Glutamatergic neuron (in vitro differentiated cells): ENCODE measurements around the gene STT3B. TPM values are rescaled to one million over a fixed set of nuclear protein-coding genes. Genes with fewer than 3 reads are reported as not detected.

ENCODE experiments used
- DNase-seq: peaks from one replicate; pipeline ENCODE4 v3.0.0; 2022
- H3K27ac Mint-ChIP-seq: one replicate; pipeline ENCODE4 v1.8.0; 2020; ENCODE audit warnings: mild to moderate bottlenecking, mixed read lengths, inconsistent platforms; ENCODE audit not compliant: unreplicated experiment
- H3K27me3 Mint-ChIP-seq: one replicate; pipeline ENCODE4 v1.8.0; 2020; ENCODE audit warnings: mild to moderate bottlenecking, moderate library complexity, mixed read lengths, inconsistent platforms; ENCODE audit not compliant: unreplicated experiment
- H3K36me3 Mint-ChIP-seq: one replicate; pipeline ENCODE4 v1.8.0; 2020; ENCODE audit warnings: mild to moderate bottlenecking, mixed read lengths, inconsistent platforms; ENCODE audit not compliant: unreplicated experiment
- H3K4me1 Mint-ChIP-seq: one replicate; pipeline ENCODE4 v1.8.0; 2020; ENCODE audit warnings: mild to moderate bottlenecking, low read depth, mixed read lengths, inconsistent platforms; ENCODE audit not compliant: unreplicated experiment
- H3K4me3 Mint-ChIP-seq: one replicate; pipeline ENCODE4 v1.8.0; 2020; ENCODE audit warnings: mild to moderate bottlenecking, mixed read lengths, inconsistent platforms; ENCODE audit not compliant: unreplicated experiment
- H3K9me3 Mint-ChIP-seq: one replicate; pipeline ENCODE4 v1.8.0; 2020; ENCODE audit warnings: mild to moderate bottlenecking, moderate library complexity, mixed read lengths, inconsistent platforms; ENCODE audit not compliant: unreplicated experiment
- total RNA-seq: library from RNA; stranded (reverse); fragmentation: NEBNext Ultra II Directional; extraction: Animal tissue kit (Norgen Biotek cat#: 25700); gene quantifications from one replicate; pipeline ENCODE4 v1.2.1, GENCODE V29; 2021; ENCODE audit not compliant: unreplicated experiment
- TF ChIP-seq, protein P1 (sequence below): fragments of 200-600 bp; sonication (generic); IDR thresholded peaks from one replicate; pipeline ENCODE4 v1.5.0; 2021; ENCODE audit not compliant: partially characterized antibody, unreplicated experiment

The STT3B gene
- total RNA-seq, 1 donor from 2014 or later, result 65.1 TPM

DNA sequence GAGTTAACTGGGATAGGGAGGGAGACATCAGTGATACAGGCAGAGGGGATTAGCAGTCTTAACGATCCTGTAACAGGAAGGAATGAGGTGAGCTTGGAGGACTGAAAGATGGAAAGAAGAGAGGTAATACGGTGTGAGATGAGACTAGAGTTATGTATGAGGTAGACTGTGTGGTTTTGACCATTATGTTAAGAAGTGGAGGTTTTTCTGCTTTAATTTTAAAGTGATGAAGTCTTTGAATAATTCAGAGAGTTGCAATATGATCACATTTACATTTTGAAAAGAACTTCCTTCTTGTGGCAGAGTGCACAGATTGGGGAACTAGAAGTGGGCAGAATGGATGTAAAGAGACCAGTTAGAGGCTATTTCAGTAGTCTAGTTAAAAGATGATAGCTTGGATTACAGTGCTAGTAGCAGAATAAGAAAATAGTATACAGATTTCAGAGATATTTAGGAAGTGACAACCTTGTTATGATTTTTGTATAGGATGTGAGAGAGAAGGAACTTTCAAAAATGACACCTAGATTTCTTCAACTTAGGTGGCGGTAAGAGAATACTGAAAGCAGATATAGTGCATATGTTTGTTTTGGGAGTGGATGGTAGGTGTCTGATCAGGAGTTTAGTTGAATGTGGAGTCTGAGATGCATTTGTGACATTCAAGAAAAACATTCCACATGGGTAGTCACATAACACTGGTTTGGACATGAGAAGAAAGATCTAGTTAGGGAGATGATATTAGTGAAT lies 40.5 kb downstream of the STT3B start:
- no peak for DNase-seq
- Mint-ChIP-seq H3K36me3 (no peaks in the 10 kb centered on the region), H3K9me3 (no peaks in the 10 kb centered on the region), H3K27ac (no peak overlapping the region), H3K27me3 (peaks cover 1% of the 10 kb centered on the region), H3K4me3 (no peak overlapping the region), H3K4me1 (peaks cover 8% of the 10 kb centered on the region)
- TF ChIP-seq, protein P1, sequence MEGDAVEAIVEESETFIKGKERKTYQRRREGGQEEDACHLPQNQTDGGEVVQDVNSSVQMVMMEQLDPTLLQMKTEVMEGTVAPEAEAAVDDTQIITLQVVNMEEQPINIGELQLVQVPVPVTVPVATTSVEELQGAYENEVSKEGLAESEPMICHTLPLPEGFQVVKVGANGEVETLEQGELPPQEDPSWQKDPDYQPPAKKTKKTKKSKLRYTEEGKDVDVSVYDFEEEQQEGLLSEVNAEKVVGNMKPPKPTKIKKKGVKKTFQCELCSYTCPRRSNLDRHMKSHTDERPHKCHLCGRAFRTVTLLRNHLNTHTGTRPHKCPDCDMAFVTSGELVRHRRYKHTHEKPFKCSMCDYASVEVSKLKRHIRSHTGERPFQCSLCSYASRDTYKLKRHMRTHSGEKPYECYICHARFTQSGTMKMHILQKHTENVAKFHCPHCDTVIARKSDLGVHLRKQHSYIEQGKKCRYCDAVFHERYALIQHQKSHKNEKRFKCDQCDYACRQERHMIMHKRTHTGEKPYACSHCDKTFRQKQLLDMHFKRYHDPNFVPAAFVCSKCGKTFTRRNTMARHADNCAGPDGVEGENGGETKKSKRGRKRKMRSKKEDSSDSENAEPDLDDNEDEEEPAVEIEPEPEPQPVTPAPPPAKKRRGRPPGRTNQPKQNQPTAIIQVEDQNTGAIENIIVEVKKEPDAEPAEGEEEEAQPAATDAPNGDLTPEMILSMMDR, result no peak

DNA sequence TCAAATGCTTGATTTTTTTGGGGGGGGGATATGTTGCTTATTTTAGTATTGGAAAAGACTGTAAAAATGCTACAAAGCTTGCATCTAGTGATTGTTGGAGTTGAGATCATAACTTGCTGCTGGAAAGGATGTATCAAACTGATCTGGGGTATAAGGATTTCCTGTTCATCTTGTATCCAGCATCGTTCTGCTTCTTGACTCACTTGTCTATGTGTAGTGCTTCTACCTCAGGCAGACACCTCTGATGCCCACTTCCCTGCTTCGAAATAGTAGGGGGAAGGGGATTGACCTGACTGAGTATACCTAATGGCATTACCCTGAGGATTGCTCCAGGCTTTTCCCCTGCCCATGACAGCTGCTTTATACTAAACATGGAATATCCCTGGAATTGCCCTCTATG lies 42.7 kb downstream of the STT3B start:
- Mint-ChIP-seq H3K27ac (no peak overlapping the region), H3K4me3 (no peak overlapping the region), H3K9me3 (no peaks in the 10 kb centered on the region), H3K27me3 (peaks cover 2% of the 10 kb centered on the region), H3K36me3 (no peaks in the 10 kb centered on the region), H3K4me1 (peaks cover 7% of the 10 kb centered on the region)
- DNase-seq, result no peak
- TF ChIP-seq, protein P1, result no peak

DNA sequence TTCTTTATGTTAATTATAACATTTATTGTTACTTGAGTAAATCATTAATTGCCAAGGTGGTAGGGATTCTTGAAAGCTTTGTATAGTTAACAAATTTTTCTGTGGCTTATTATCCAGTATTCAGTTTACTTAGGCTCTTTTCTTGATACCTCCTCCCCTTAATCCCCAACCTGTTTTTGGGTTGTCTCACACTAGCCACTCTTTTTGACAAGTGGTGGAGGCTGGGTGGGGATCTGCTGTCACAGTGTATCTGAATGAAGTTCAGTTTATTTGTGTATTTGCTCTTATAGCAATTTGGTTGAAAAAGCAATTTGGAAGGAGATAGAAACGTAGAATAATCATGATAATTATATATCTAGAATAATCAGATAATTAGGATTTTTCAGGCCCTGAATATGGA lies 43.8 kb downstream of the STT3B start:
- TF ChIP-seq, protein P1, result no peak
- Mint-ChIP-seq H3K9me3 (no peaks in the 10 kb centered on the region), H3K4me3 (no peak overlapping the region), H3K4me1 (peaks cover 7% of the 10 kb centered on the region), H3K27ac (no peak overlapping the region), H3K36me3 (no peaks in the 10 kb centered on the region), H3K27me3 (peaks cover 2% of the 10 kb centered on the region)
- DNase-seq, result no peak

DNA sequence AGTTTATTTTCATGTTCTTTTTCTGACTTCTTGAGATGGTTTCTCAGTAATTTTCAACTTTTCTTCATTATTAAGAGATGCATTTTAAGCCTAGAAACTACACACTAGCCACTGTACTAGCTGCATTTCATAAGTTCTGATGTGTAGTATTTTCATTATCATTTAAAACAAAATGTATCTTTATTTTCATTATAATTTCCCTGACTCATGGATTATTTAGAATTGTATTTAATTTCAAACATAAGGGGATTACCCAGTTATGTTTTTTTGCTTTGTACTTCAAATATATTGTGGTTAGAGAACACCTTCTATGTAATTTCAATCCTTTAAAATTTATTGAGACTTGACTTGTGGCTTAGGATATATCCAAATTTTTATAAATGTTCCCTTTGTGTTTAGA lies 44.5 kb downstream of the STT3B start:
- H3K36me3 Mint-ChIP-seq, result no peaks in the 10 kb centered on the region
- H3K27me3 Mint-ChIP-seq, result peaks cover 2% of the 10 kb centered on the region
- TF ChIP-seq, protein P1, result no peak
- H3K9me3 Mint-ChIP-seq, result no peaks in the 10 kb centered on the region
- no peak overlapping the region for H3K4me3 Mint-ChIP-seq
- DNase-seq, result no peak
- peaks cover 7% of the 10 kb centered on the region for H3K4me1 Mint-ChIP-seq
- no peak overlapping the region for H3K27ac Mint-ChIP-seq

DNA sequence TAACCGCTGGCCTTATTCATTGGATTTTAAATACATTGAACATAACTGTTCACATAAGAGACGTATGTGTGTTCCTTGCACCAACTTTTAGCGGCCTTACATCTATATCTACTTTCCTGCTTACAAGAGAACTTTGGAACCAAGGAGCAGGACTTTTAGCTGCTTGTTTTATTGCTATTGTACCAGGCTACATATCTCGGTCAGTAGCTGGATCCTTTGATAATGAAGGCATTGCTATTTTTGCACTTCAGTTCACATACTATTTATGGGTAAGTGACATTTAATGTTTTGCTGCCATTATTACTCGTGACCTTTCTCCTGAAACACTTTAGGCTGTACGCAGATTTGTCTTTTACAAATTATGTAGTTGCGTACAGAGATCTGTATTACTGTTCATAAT lies 47.1 kb downstream of the STT3B start:
- H3K27me3 Mint-ChIP-seq, result peaks cover 2% of the 10 kb centered on the region
- no peaks in the 10 kb centered on the region for H3K9me3 Mint-ChIP-seq
- DNase-seq, result no peak
- no peak overlapping the region for H3K4me3 Mint-ChIP-seq
- TF ChIP-seq, protein P1, result no peak
- peaks cover 7% of the 10 kb centered on the region for H3K4me1 Mint-ChIP-seq
- no peak overlapping the region for H3K27ac Mint-ChIP-seq
- peaks cover 11% of the 10 kb centered on the region for H3K36me3 Mint-ChIP-seq
